ENCODE data around the gene COG5.

Gene COG5

GRCh38 chr7:107468824-107469223, 94.9 kb downstream of the COG5 start:
- Histone ChIP-seq H3K9me3 (ENCODE audit: control insufficient read depth, insufficient read depth, low read depth, low read length) (no peaks in the 10 kb centered on the region), H3K4me1 (ENCODE audit: control insufficient read depth, insufficient read depth, low read length) (no peaks in the 10 kb centered on the region), H3K27ac (ENCODE audit: extremely low read depth, low read depth, low read length) (no peak overlapping the region), H3K36me3 (ENCODE audit: control insufficient read depth in 2 of 2, insufficient read depth in 1 of 2, low read length in 2 of 2) (no peaks in the 10 kb centered on the region), H3K4me3 (ENCODE audit: low read depth, low read length) (no peak overlapping the region)
- TF ChIP-seq ZNF518A (tag by site-specific recombination; conservative IDR thresholded peaks at IDR 0.05; ENCODE audit: low read depth) (no peak), TRIM28 (IDR thresholded peaks at IDR 0.05; ENCODE audit: borderline replicate concordance, low read length) (no peak), ZBTB6 (tag by site-specific recombination; IDR thresholded peaks at IDR 0.05) (no peak), ZNF350 (tag by site-specific recombination; IDR thresholded peaks at IDR 0.05) (no peak), ELK4 (IDR thresholded peaks at IDR 0.05; ENCODE audit: borderline replicate concordance, low read depth, low read length) (no peak), ZNF707 (tag by site-specific recombination; IDR thresholded peaks at IDR 0.05) (no peak), ZNF292 (tag by site-specific recombination; IDR thresholded peaks at IDR 0.05; ENCODE audit: borderline replicate concordance, low read depth) (no peak), ZNF433 (tag by site-specific recombination; IDR thresholded peaks at IDR 0.05; ENCODE audit: low read depth) (no peak), PATZ1 (tag by site-specific recombination; IDR thresholded peaks at IDR 0.05) (no peak), PRDM4 (tag by site-specific recombination; IDR thresholded peaks at IDR 0.05) (no peak), ZNF830 (tag by site-specific recombination; IDR thresholded peaks at IDR 0.05; ENCODE audit: low read depth) (no peak), ZNF701 (tag by site-specific recombination; IDR thresholded peaks at IDR 0.05) (no peak), GLIS2 (tag by site-specific recombination; IDR thresholded peaks at IDR 0.05) (no peak), GFI1B (tag by site-specific recombination; IDR thresholded peaks at IDR 0.05) (no peak), PBX3 (CRISPR knock-in tag; IDR thresholded peaks at IDR 0.05) (no peak), OVOL3 (tag by site-specific recombination; IDR thresholded peaks at IDR 0.05) (no peak)
- POLR2A ChIA-PET, result no interaction called here
- CTCF ChIA-PET, result interaction anchor here (0.6 to 1.5 kb wide), 4 partner anchors 125 to 1028 kb away, joined by 3 to 8 read pairs (median 4); no protein-coding TSS in a partner anchor

Data from HEK293 (cell line).